Glomerular visceral epithelial cell (primary cell): ENCODE results near the gene TMPRSS13.

Source experiments
- DNase-seq: peaks from one replicate; pipeline ENCODE4 v3.0.0-alpha.2; 2016; ENCODE audit errors: extremely low spot score

TMPRSS13 gene

DNA sequence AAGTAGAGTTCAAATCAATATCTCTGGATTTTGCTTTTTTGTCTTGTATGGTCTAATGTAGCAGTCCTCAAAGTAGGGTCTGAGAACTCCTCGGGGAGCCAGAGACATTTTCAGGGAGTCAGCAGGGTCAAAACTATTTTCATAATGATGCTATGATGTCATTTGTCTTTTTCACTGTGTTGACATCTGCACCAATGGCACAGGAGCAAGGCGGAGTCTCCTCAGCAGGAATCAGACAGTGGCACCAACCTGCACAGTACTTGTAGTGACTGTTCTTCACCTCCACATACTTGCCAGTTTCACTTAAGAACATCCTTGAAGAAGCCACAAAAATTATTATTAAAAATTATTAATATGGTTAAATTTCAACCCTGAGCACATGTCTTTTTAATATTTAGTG lies 37.8 kb downstream of the TMPRSS13 start:
- no peak for DNase-seq

DNA sequence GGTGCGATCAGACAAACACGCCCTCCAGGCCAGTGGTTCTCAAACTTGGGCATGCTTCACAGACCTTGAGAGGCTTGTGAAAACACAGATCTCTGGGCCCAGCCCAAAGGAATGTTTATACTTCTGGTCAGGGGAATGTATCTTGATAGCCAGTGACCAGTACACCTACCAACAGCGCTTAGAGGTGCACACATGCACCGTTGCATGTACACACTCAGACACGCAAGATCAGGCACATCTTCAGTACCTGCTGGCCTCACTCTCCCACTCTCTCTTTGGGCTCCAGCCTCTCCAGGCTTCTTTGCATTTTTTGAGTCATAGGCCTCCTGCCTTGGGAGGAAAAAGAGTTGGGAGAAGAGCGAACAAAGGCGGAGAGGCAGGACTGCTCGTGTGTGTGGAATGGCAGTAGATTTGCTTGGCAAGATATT lies 41.0 kb downstream of the TMPRSS13 start:
- DNase-seq, result no peak

DNA sequence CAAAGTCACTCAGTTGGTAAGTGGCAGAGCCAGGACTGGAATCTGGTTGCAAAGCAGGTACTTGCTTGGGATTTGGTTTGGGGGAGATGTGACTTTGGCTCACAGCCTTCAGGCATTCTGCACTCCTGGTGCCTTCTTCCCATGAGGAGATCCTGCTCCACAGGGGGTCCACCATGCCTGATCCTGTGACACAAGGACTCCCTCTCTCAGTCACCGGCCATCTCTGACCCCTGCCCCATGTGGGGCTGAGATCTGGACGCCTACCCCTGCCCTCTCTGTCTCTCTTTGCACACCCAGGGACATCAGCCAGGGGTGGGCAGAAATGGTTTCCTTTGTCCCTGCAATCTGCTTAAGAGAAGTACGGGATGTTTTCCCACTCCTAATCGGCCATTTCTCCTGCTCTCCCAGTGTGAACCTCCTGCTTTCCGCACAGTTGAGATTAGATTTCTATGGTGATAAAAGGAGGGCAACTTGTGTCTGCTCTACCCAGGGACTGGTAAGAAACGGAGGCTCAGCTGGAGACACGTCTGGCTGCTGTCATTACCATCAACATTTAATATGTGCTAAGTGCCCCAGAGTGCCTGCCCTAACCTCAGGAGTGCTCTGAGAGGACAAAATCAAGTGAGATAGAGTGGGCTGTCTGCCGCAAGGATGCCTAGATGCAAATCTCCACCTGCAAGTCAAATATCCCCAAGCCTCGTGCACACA lies 41.6 kb downstream of the TMPRSS13 start:
- DNase-seq, result no peak

DNA sequence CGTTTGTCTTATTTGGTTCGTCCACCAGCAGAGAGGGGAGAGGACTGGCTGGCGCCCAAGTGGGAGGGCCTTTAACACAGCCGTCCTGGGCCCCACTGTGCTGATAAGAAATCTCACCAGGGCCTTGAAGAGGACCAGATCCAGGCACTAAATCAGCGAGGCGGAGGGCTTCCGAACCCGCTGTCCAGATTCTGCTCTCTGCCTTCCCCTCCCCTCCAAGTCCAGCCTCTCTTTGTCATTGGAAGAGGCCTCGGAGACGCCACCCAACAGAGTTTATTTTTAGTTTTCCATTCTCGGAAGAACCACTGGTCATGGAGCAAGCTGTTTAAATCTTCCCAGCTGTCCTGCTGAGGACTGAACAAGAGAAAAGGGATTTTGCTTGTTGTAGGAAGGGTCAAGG lies 43.4 kb downstream of the TMPRSS13 start:
- DNase-seq, result no peak

DNA sequence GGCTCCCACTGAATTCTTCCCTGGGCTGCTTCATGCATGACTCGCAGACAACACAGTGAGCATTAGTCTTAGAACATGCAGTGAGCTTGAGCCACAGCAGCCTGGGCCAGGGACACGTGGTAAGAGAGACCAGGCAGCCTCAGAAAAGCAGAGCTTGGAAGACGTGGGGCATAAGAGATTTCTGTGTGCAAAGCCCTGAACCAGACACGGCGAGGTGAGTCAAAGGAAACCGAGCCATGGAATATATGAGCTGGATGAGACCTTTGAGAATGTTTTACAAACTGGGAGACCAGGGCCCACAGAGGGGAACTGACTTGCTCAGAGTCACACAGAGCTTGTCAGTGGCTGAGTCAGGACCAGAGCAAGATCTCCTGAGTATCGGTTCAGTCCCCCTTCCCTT lies 44.2 kb downstream of the TMPRSS13 start:
- DNase-seq, result peak; percentile 17

DNA sequence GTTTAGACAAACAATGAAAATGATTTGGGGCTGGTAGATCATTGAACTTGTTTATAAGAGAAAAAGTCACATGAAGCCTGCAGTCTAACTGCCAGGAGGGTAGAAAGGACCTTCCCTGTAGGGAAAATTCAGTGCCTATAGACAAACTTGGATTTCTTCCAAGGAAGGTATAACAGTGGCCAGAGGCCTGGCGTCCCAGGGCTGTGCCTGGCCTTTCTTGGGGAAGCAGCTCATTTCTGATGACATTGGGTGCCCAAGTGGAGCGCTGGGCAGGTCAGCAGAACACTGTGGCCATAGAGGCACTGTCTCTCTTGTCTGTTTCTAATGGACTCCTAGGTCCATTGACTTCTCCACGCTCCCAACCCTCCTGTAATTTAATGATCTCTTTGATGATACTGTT lies 46.1 kb downstream of the TMPRSS13 start:
- no peak for DNase-seq

DNA sequence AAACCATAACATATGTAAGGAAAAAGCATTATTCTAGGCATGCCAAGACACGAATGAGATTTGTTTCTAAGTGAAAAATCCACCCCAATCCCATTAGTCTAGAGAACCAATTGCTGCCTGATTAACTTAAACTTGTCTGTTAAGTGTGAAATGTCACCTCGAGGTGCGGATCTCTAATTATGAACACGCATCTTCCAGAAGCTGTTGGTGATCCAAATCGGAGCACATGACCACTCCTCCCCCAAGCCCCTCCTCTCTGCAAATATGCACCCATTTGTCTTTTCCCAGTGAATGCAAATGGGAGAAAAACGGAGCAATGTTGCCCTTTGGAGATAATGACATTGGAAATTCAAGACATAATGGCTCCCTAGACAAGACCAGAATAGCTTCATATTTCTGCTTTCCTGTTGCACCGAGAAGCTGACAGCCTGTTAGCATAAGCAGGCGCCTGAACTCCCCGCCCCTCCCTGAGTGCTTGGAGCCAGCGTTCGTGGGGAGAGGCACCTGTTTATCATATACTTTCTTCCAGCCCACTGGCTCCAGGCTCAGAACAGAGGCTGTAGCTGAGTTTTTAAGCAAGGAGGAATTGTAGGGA lies 46.8 kb downstream of the TMPRSS13 start:
- no peak for DNase-seq

DNA sequence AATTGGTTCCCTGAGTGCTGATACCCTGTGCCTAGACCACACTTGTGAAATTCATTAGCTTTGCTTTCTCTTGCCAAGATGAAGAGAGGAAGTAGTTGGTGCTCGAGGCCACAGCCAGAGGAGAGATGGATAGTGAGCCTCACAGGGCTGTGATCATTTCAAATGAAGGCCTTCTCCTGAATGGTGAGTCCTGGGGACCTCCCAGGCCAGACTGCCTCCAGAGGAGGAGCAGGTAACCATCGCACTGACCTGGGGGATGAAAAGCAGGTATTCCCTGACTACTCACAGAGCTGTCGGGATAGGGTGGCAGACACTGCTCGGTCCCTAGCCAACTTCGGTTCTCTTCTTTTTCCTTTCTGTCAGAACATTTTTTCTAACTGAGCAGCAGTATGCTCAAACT lies 48.0 kb downstream of the TMPRSS13 start:
- no peak for DNase-seq

DNA sequence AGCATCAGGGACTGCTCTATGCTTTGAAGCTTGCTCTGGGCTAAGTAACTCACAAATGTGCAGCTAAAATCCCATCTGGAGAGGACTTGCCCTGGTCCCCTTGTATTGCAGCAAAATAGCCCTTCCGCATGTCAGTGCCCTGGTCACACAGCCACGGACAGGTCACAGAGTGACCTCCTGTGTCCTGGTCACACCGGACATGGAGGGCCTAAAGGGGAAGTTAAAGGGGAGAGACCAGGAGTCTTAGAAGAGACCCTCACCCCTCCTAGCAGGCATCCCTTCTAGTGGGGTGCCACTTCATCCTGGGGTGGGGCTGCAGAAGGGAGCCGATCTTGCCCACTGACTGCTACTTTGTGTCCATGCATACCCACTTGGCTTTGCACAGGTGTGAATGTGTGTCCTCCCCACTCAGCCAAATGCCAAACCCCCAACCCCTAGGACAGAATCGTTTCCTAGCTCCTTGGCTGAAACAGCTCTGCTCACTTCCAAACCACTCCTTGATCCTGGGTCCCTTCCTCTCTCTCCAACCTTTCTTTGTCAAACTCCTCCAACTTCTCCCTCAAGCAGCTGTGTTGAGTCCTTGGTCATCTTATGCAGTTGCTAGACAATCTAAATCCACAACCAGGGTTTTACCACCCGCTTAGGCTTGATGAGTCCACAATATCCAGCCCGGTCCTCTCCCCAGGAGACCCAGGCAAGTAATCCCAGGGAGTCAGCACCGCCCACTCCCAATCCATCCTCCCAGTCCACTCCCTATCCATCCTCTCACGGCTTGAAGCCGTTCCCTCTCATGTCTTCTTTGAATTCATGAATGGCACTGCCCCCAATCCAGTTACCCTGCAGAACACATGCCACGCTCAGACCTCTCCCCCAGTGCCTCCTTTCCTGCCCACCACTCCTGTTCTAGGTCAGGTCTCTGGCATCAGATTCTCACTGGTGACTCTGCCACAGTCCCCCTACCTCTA lies 49.4 kb downstream of the TMPRSS13 start:
- DNase-seq, result no peak

DNA sequence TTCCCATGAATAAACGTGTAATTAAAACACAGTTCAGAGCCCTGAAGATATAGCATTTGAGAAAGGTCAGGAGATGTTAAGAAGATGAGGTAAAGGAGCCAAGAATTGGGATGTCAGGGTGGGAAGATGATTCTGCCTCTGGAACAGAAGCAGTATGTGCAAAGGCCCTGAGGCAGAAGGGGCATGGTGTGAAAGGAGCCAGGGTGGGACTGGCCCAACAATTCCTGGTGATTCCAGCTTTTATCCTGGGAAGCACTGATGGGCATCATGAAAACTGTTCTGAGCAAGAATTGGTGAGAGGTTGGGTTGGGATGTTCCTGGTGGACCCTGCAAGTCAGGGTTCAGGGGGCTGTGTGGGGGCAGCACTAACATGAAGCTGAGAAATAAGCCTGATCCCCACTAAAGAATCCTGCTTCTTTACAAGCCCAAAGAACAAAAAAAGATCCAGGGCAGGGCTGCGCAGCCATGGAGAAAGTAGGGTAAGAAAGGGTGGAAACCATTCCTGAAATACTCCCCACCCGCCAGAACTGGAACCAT lies 50.2 kb downstream of the TMPRSS13 start:
- DNase-seq, result no peak

DNA sequence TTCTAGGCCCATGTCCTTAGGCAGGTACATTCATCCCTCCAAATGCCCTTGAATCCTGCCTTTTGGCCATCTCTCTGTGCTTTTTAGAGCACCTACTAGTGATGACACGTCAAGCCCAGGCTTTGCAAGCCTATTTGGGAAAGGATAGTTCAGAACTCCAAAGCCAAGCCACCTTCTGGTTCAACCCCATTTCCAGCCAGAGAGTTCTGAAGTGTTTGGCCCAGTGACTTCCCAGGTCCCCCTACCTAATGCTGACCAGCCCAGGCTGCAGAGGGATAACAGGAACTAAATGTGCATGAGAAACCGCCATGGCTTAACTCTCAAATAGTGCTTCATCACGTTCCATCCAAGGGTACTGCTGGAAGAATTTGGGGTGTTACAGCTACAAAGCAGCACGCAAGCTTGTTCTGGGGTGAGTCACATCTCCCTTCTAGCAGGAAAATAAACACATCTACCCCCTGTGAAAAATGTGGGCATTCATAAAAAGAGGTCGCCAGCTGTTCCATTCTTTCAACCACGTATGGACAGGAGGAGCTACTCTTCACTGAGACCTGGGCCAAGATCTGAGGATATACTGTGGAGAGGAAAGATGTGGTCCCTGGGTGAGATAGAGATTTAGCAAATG lies 50.8 kb downstream of the TMPRSS13 start:
- no peak for DNase-seq

DNA sequence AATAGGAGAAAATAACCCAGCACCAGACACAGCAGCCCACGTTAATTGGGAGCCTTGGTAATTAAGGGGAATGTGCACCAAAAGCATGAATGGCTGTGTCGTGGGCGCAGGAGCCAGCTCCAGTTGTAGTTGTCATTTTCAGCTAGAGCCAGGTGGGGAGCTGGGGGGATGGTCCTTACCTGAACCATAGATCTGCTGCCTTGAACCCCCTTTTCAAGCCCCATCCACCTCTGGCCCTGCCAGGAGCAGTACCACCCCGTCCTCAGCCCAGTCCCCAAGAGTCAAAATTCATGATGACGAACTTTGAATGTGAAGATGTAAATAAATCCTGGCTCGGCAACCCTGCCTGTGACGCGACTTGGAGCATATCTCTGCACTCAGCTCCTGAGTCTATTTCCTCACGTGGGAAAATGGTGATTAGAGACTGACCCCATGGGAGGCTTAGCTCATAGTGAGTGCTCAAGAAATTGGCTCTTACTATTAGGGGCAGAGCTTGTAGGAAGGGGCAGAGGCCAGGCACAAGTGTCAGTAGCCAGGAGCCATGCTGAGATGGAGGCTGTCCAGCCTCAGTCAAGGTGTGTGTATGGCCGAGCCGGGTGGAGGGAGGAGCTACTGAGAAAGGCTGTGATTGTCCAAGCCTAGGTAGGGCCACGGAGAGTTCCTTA lies 52.0 kb downstream of the TMPRSS13 start:
- no peak for DNase-seq

DNA sequence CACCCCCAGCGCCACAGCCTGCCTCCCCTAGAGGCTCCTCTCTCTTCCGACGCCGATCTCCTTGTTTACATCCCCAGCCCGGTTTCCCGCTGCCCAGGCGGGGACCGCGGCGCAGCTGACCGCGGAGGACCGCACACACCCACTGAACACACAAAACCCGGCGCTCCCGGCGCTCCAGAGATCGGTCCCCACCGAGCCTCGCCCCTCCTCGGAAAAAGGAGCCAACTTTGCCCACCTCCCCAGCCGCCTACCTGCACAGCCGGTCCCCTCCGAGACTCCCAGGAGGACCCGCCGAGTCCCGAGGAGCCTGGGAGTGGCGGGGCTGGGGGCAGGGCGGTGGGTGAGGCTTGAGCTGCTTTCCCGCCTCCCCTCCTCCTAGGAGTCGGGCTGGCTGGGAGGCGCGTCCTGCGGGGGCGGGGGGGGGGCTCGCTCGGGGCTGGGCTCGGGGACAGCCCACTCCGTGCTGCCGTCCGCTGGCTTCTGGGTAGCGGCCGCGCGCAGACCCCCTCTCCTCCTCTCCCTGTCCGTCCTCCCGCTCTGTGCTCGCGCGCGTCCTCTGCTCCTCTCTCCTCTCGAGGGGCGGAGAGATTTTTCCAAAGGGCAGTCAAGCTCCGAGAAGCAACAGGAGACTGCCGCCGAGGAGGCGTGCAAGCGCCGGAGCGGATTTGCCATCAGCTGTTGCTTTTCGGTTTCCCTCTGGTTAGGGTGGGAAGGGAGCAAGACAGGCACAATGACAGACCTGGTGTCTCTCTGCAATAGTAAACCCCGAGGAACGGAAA lies 52.7 kb downstream of the TMPRSS13 start, which contains the start of gene FXYD6:
FXYD6 (minus strand) TSS at position 318 of the 779 bp plus-strand sequence. CDS start 33,882 bp downstream, outside the sequence.
- DNase-seq, result peak; percentile 7

DNA sequence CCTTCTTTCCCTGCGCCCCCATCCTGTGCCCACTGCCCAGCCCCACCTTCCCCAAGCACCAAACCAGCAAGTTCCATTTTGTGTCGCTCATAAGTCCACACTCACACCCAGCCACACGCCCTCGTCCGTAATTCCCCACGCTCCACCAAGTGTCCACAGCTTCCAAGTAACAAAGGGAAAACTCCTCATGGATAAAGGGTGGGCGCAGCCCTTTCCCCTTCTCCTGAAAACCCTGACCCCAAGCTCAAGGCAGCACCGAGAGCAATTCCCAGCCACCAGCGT lies 53.2 kb downstream of the TMPRSS13 start:
- no peak for DNase-seq

DNA sequence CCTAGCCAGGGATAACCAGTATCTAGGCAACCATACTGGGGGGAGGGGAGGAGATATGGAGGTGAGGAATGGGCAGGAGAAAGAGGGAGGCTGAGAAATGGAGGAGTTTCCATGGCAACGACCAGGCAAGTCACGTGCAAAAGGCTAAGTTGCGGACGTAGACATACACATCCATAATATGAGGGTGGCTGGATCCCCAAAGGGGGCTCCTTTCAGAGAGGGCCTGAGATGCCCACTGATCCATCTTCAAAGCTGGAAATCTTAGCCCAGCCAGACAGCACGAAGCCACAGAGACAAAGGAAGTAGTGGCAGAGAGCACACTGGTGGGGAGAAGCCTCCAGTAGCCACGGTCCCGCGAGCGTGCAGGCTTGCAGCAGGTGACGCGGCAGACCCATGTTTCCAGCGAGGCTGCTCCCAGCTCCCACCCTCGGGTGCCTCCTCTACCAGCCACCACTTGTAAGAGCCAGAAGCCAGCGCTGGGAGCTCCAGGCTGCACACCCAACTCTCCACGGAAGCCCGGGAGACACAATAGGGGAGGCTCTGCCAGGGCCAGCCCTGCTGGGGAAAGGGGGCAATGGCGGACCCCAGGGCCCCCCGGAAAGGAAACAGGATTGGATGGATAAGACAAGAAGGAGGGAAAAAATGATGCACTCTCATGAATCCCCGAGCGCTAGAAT lies 53.7 kb downstream of the TMPRSS13 start:
- no peak for DNase-seq

DNA sequence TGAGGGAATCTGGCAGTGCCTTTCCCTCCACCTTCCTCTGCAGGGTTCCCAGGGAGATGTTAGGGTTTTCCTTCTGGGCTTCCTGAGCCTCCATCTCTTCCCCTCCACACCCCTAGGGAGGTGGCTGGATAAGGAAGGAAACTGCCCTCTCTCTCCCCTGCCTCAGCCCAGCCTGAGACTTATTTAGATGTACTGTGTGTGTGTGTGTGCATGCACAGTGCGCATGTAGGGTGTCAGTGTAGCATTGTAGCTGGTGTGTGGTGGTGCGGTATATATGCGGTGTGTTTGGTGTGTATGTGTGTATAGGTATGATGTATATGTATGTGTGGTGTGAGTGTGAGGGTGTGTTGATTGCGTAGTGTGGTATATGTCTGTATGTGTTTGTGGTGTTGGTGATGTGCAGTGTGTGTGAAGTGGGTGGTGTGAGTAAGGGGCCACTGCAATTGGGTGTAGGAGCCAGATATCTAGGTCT lies 54.3 kb downstream of the TMPRSS13 start:
- no peak for DNase-seq

DNA sequence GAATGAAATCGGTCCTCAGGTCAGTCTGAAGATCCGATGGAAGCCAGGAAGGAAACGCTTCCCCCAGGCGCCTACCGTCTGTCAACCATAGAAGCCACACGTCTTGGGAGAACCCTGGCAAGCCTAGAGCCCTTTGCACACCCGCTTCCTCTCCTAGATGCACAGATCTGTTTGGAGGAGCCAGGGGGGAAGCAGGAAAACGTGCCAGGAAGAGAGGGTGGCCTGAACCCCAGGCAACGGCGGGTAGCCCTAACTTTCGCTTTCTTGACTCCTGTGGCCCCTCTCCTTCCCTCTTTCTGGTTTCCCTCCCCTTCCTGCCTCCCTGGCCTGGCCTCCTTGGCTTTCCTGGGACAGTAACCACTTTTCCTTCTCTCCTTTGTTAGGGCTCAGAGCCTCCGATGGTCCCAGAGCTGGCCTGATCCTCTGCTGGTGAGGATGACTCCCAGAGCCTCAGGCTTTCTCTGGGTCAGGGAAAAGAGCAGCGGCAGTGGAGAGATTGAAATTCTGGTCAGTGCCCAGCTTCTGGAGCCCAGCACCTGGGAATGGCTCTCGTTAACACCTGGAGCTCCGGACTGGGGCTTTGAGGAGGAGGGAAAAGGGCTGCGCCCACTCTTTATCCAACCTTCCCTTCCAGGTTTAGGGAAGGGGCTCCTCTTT lies 54.8 kb downstream of the TMPRSS13 start:
- no peak for DNase-seq

DNA sequence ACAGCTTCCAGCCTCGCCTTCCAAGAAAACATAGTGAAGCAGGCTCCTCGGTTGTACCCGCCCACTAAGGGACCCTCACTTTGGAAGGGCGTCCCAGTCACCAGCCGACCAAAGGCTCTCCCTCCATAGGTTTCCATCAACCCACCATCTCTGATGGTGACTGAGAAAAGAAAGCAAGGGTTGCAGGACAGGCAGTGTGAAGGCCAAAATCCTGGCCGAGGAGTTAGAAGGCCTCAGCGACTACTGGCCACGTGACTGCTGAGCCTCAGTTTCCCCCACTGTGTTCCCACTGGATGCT lies 55.4 kb downstream of the TMPRSS13 start:
- no peak for DNase-seq

DNA sequence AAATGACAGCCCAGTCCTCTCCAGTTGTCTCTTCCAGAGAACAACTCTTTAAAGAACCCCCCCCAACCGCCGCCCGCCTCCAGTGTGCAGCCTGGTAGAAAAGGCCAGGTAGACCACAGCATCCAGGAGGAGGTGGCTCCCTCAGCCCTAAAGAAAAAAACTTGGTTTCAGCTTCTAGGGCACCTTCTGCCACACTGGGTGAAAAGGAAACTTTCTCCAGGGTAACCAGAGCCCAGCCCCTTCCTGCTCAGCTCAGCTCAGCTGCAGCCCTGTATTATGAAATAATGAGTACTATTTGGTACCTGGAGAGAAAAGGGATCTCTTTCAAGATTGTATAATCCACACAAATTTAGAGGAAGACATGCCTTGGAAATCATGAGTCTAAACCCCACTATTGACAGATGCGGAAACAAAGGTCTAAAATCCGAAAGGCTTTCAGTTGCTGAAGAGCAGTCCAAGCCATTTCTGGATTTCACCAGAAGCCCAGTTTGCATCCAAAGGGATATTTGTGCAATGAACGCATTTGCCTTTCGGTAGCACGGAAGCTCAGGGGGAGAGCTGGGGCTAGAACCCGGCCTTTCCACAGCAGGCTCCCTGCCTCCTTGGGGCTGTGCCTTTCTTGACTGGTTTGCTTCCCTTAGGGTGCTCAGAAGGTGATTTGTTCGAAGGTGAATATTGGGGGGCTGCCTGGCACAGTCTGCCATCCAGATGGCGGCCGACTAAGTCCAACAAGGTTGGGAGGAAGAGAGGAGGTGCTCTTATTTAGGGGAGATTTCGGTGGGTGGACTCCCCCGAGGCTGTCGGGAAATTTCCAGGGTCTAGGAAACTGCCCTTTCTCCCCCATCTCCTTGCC lies 56.0 kb downstream of the TMPRSS13 start:
- no peak for DNase-seq
